HepG2 (cell line): ENCODE measurements around the gene NCAPD2. TPM values are rescaled to one million over a fixed set of nuclear protein-coding genes. Genes with fewer than 3 reads are reported as not detected.

Experiments
- BCLAF1 ChIP-seq: fragments of 450-650 bp; IDR thresholded peaks from 2 replicates; pipeline ENCODE4 v1.6.1; 2017; ENCODE audit warnings: mild to moderate bottlenecking
- CBX2 ChIP-seq, 2 experiments: fragments of 200-600 bp in 1 of 2; sonication (generic); formaldehyde crosslinking in 1 of 2; IDR thresholded peaks; 2 replicates each; pipeline versions ENCODE4 v1.7.0 to v1.8.1; 2018 to 2022; ENCODE audit warnings: low read depth in 2 of 2, low read length in 1 of 2, mild to moderate bottlenecking in 1 of 2, missing genetic modification reagents in 1 of 2
- CCAR2 ChIP-seq: fragments of 200-400 bp; formaldehyde crosslinking; optimal IDR thresholded peaks from 2 replicates; pipeline ENCODE3; 2018; ENCODE audit warnings: low read depth, mild to moderate bottlenecking, low read length, moderate library complexity
- GMEB1 ChIP-seq: sonication (generic); formaldehyde crosslinking; IDR thresholded peaks from 2 replicates; pipeline ENCODE4 v1.5.1; 2020; ENCODE audit warnings: missing genetic modification reagents, mild to moderate bottlenecking, borderline replicate concordance
- HINFP ChIP-seq: sonication (generic); formaldehyde crosslinking; IDR thresholded peaks from 2 replicates; pipeline ENCODE4 v1.4.0; 2020; ENCODE audit warnings: low read depth, mild to moderate bottlenecking, missing genetic modification reagents
- ONECUT2 ChIP-seq: sonication (generic); formaldehyde crosslinking; IDR thresholded peaks from 2 replicates; pipeline ENCODE4 v1.4.0; 2020; ENCODE audit warnings: missing genetic modification reagents
- PREB ChIP-seq: sonication (generic); formaldehyde crosslinking; IDR thresholded peaks from 2 replicates; pipeline ENCODE4 v1.4.0; 2020; ENCODE audit warnings: missing genetic modification reagents
- SP4 ChIP-seq: sonication (generic); formaldehyde crosslinking; IDR thresholded peaks from 2 replicates; pipeline ENCODE4 v1.8.1; 2023; ENCODE audit warnings: mild to moderate bottlenecking, missing genetic modification reagents
- TBX3 ChIP-seq: fragments of 450-650 bp; IDR thresholded peaks from 2 replicates; pipeline ENCODE4 v1.6.1; 2017; ENCODE audit warnings: antibody characterized with exemption, mild to moderate bottlenecking, inconsistent platforms, borderline replicate concordance
- ZNF143 ChIP-seq: sonication (generic); formaldehyde crosslinking; IDR thresholded peaks from 2 replicates; pipeline ENCODE4 v1.4.0; 2020; ENCODE audit warnings: missing genetic modification reagents
- ZNF441 ChIP-seq: sonication (generic); formaldehyde crosslinking; IDR thresholded peaks from 2 replicates; pipeline ENCODE4 v1.7.0; 2021; ENCODE audit warnings: missing genetic modification reagents, borderline replicate concordance
- ZNF577 ChIP-seq: sonication (generic); formaldehyde crosslinking; IDR thresholded peaks from 2 replicates; pipeline ENCODE4 v1.4.0; 2020; ENCODE audit warnings: mild to moderate bottlenecking, low read depth, missing genetic modification reagents, borderline replicate concordance
- ZNF782 ChIP-seq: sonication (generic); formaldehyde crosslinking; IDR thresholded peaks from 2 replicates; pipeline ENCODE4 v1.4.0; 2020; ENCODE audit warnings: missing genetic modification reagents, mild to moderate bottlenecking, borderline replicate concordance
- ZNF816 ChIP-seq: sonication (generic); formaldehyde crosslinking; IDR thresholded peaks from 2 replicates; pipeline ENCODE4 v1.8.0; 2022; ENCODE audit warnings: missing genetic modification reagents, mild to moderate bottlenecking, borderline replicate concordance
- polyA plus RNA-seq, 8 experiments: library from polyadenylated mRNA; depleted of rRNA in 3 of 8; stranded (reverse) in 7 of 8; unstranded in 1 of 8; fragments of >200 nt; fragmentation: Illumina TruSeq in 4 of 8; extraction: Trizol in 4 of 8; gene quantifications; 2 replicates each; pipeline versions ENCODE4 v1.2.1 to v1.2.3, GENCODE V29; 2011 to 2016; ENCODE audit warnings: low read depth in 4 of 8, missing spikeins in 1 of 8, mixed read lengths in 1 of 8; ENCODE audit not compliant: insufficient read depth in 1 of 8
- total RNA-seq, 5 experiments: library from RNA; depleted of rRNA; stranded (reverse); fragments of >200 nt; fragmentation: Illumina TruSeq; extraction: Trizol; gene quantifications; 2 replicates each; pipeline ENCODE4 v1.2.3, GENCODE V29; 2016; ENCODE audit warnings: low read depth in 1 of 5
- TF ChIP-seq, protein P1 (sequence below): sonication (generic); formaldehyde crosslinking; conservative IDR thresholded peaks from 2 replicates; pipeline ENCODE4 v1.4.0; 2020; ENCODE audit warnings: mild to moderate bottlenecking, missing genetic modification reagents, moderate library complexity

The NCAPD2 gene
- total and polyA plus RNA-seq, 2 of the 13 experiments (the other 11 are each of a cell fraction or from before 2014, with no cell fraction given): 51.1 to 65.6 TPM

DNA sequence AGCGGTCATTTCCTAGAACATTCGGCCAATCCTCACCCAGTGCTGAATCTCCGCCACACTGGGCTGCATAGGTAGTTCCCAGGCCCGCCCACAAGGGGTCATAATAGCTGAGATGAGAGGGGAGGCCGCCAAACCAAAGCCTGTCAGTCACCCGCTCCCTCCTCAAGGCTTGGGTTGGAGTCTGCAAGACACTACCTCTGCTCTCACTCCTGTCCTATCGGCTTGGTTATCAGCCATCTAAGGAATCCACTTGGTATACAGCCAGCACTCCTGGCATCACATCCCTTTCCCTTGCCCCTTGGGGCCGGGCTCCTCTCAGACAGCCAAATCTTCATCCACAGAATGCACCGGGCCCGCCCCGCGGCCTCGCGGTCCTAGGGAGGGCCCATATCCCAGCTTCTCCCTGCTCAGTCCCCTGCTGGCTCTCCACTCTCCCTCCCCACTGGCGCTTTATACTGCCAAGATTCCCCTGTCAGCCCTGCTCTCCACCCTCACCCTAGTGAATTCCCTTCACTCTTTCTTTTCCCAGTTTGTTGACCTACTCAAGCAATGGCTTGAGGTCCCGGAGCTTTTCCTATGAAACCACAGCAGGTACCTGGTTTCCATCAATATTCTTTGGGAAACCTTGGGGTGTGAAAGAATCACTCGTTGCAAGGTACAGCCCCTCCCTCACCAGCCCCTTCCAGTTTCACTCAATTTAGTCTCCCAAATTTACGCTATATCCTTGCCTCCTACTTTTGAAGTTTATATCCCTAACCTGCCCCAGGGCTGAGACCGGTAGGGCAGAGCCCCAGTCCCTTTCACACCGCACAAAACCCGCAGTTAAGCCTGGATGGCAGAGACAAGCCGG lies 60.5 kb downstream of the NCAPD2 start (continued):
- TF ChIP-seq GMEB1 (CRISPR knock-in tag) (no peak), ONECUT2 (CRISPR knock-in tag) (no peak), BCLAF1 (no peak), TBX3 (no peak), ZNF441 (no peak), ZNF782 (no peak), PREB (CRISPR knock-in tag) (no peak), ZNF577 (no peak), CBX2 (IDR thresholded peaks at IDR 0.05; ENCODE audit: low read depth, low read length) (no peak), CBX2 (CRISPR knock-in tag; IDR thresholded peaks at IDR 0.05; ENCODE audit: low read depth) (no peak), ZNF816 (CRISPR knock-in tag) (no peak), SP4 (CRISPR knock-in tag) (no peak), HINFP (CRISPR knock-in tag) (no peak), ZNF143 (CRISPR knock-in tag) (no peak), CCAR2 (no peak)
- TF ChIP-seq, protein P1, sequence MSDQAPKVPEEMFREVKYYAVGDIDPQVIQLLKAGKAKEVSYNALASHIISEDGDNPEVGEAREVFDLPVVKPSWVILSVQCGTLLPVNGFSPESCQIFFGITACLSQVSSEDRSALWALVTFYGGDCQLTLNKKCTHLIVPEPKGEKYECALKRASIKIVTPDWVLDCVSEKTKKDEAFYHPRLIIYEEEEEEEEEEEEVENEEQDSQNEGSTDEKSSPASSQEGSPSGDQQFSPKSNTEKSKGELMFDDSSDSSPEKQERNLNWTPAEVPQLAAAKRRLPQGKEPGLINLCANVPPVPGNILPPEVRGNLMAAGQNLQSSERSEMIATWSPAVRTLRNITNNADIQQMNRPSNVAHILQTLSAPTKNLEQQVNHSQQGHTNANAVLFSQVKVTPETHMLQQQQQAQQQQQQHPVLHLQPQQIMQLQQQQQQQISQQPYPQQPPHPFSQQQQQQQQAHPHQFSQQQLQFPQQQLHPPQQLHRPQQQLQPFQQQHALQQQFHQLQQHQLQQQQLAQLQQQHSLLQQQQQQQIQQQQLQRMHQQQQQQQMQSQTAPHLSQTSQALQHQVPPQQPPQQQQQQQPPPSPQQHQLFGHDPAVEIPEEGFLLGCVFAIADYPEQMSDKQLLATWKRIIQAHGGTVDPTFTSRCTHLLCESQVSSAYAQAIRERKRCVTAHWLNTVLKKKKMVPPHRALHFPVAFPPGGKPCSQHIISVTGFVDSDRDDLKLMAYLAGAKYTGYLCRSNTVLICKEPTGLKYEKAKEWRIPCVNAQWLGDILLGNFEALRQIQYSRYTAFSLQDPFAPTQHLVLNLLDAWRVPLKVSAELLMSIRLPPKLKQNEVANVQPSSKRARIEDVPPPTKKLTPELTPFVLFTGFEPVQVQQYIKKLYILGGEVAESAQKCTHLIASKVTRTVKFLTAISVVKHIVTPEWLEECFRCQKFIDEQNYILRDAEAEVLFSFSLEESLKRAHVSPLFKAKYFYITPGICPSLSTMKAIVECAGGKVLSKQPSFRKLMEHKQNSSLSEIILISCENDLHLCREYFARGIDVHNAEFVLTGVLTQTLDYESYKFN (CRISPR knock-in tag): no peak
